Liver (tissue), 9 donors: ENCODE measurements around the gene AFF2. TPM values are rescaled to one million over a fixed set of nuclear protein-coding genes. Genes with fewer than 3 reads are reported as not detected.

Experiments
- DNase-seq: peaks from one replicate; pipeline ENCODE4 v3.0.0-alpha.2; 2017; ENCODE audit warnings: low spot score
- H3K27ac ChIP-seq, 2 donors: one replicate each; pipeline ENCODE4 v1.7.0; 2013; ENCODE audit warnings: inconsistent platforms in 2 of 2, low read length in 2 of 2, control low read depth in 1 of 2, low read depth in 1 of 2, mild to moderate bottlenecking in 1 of 2
- H3K27me3 ChIP-seq, 4 donors: one replicate each; pipeline versions ENCODE4 v1.6.1 to v1.7.0; 2013; ENCODE audit warnings: low read length in 3 of 4, inconsistent platforms in 1 of 4, mild to moderate bottlenecking in 1 of 4, moderate library complexity in 1 of 4; ENCODE audit not compliant: control insufficient read depth in 4 of 4, insufficient read depth in 4 of 4
- H3K36me3 ChIP-seq, 4 donors: one replicate each; pipeline versions ENCODE4 v1.6.1 to v1.7.0; 2013; ENCODE audit warnings: low read length in 3 of 4, mild to moderate bottlenecking in 3 of 4, low read depth in 1 of 4, moderate library complexity in 1 of 4; ENCODE audit not compliant: control insufficient read depth in 4 of 4, insufficient read depth in 3 of 4
- H3K4me1 ChIP-seq, 4 donors: one replicate each; pipeline versions ENCODE4 v1.6.1 to v1.7.0; 2013; ENCODE audit warnings: low read length in 3 of 4, mild to moderate bottlenecking in 3 of 4, moderate library complexity in 1 of 4; ENCODE audit not compliant: control insufficient read depth in 4 of 4, insufficient read depth in 4 of 4
- H3K4me3 ChIP-seq, 3 donors: one replicate each; pipeline versions ENCODE4 v1.6.1 to v1.7.0; 2013; ENCODE audit warnings: low read length in 3 of 3, control low read depth in 1 of 3, low read depth in 1 of 3, mild to moderate bottlenecking in 1 of 3
- H3K9ac ChIP-seq, 2 donors: one replicate each; pipeline ENCODE4 v1.7.0; 2013; ENCODE audit warnings: low read length in 2 of 2, mild to moderate bottlenecking in 2 of 2, moderate library complexity in 2 of 2, control low read depth in 1 of 2, low read depth in 1 of 2
- H3K9me3 ChIP-seq, 4 donors: one replicate each; pipeline versions ENCODE4 v1.6.1 to v1.7.0; 2013; ENCODE audit warnings: low read length in 3 of 4; ENCODE audit not compliant: control insufficient read depth in 4 of 4
- EGR1 ChIP-seq, 2 donors: IDR thresholded peaks; 2 replicates each; pipeline ENCODE4 v1.6.1; 2016 to 2018; ENCODE audit warnings: antibody characterized with exemption in 2 of 2, low read depth in 2 of 2
- FOXA1 ChIP-seq: IDR thresholded peaks from 2 replicates; pipeline ENCODE4 v1.6.1; 2016; ENCODE audit warnings: antibody characterized with exemption
- FOXA2 ChIP-seq: IDR thresholded peaks from 2 replicates; pipeline ENCODE4 v1.6.1; 2016; ENCODE audit warnings: antibody characterized with exemption
- GABPA ChIP-seq, 2 donors: IDR thresholded peaks in 1 of 2; conservative IDR thresholded peaks in 1 of 2; 2 replicates each; pipeline ENCODE4 v1.6.1; 2016; ENCODE audit warnings: antibody characterized with exemption in 2 of 2, mild to moderate bottlenecking in 1 of 2, moderate library complexity in 1 of 2
- HNF4A ChIP-seq, 2 donors: conservative IDR thresholded peaks; 2 replicates each; pipeline ENCODE4 v1.6.1; 2016; ENCODE audit warnings: antibody characterized with exemption in 2 of 2, mild to moderate bottlenecking in 2 of 2
- HNF4G ChIP-seq: IDR thresholded peaks from 2 replicates; pipeline ENCODE4 v1.6.1; 2016; ENCODE audit warnings: antibody characterized with exemption
- JUND ChIP-seq, 2 donors: IDR thresholded peaks; 2 replicates each; pipeline ENCODE4 v1.6.1; 2016; ENCODE audit warnings: antibody characterized with exemption in 2 of 2
- NR2F2 ChIP-seq: IDR thresholded peaks from 2 replicates; pipeline ENCODE4 v1.6.1; 2016; ENCODE audit warnings: antibody characterized with exemption
- RAD21 ChIP-seq, 2 donors: IDR thresholded peaks; 2 replicates each; pipeline ENCODE4 v1.6.1; 2016; ENCODE audit warnings: antibody characterized with exemption in 2 of 2, mild to moderate bottlenecking in 2 of 2
- RXRA ChIP-seq, 2 donors: IDR thresholded peaks; 2 replicates each; pipeline ENCODE4 v1.6.1; 2017 to 2018; ENCODE audit warnings: antibody characterized with exemption in 2 of 2, mild to moderate bottlenecking in 1 of 2
- SP1 ChIP-seq: IDR thresholded peaks from 2 replicates; pipeline ENCODE4 v1.6.1; 2018; ENCODE audit warnings: antibody characterized with exemption, mild to moderate bottlenecking
- TAF1 ChIP-seq: conservative IDR thresholded peaks from 2 replicates; pipeline ENCODE4 v1.6.1; 2016; ENCODE audit warnings: antibody characterized with exemption, mild to moderate bottlenecking
- YY1 ChIP-seq: IDR thresholded peaks from 2 replicates; pipeline ENCODE4 v1.6.1; 2016; ENCODE audit warnings: antibody characterized with exemption, mild to moderate bottlenecking
- WGBS: extraction: QIAGEN DNeasy Blood & Tissue Kit; methylation state at CpG from one replicate; pipeline ENCODE4 v1.1.7; 2013; 5-methylcytosine and 5-hydroxymethylcytosine counted together
- polyA plus RNA-seq, 2 donors: library from polyadenylated mRNA; stranded (reverse) in 1 of 2; unstranded in 1 of 2; fragments of 200-250 nt in 1 of 2; fragments of >200 nt in 1 of 2; fragmentation: Nextera tagmentation in 1 of 2; extraction: Ambion mirVana in 1 of 2; gene quantifications; one replicate each; pipeline versions ENCODE4 v1.2.1 to v1.2.3, GENCODE V29; 2013 to 2015
- total RNA-seq, 2 donors: library from RNA; depleted of rRNA; stranded (reverse); fragments of >200 nt; gene quantifications; one replicate each; pipeline ENCODE4 v1.2.3, GENCODE V29; 2014
- TF ChIP-seq, protein P1 (sequence below): IDR thresholded peaks from 2 replicates; pipeline ENCODE4 v1.6.1; 2016; ENCODE audit warnings: antibody characterized with exemption
- TF ChIP-seq, protein P2 (sequence below): fragments of 150-350 bp; IDR thresholded peaks from 2 replicates; pipeline ENCODE4 v1.5.1; 2017; ENCODE audit warnings: improper control_type of control experiment, low read depth, low read length; ENCODE audit not compliant: missing input control
- TF ChIP-seq, protein P3 (sequence below): IDR thresholded peaks from 2 replicates; pipeline ENCODE4 v1.6.1; 2016; ENCODE audit warnings: antibody characterized with exemption, mild to moderate bottlenecking
- TF ChIP-seq, protein P4 (sequence below): IDR thresholded peaks from 2 replicates; pipeline ENCODE4 v1.6.1; 2016; ENCODE audit warnings: antibody characterized with exemption
- TF ChIP-seq, protein P5 (sequence below): IDR thresholded peaks from 2 replicates; pipeline ENCODE4 v1.6.1; 2016; ENCODE audit warnings: antibody characterized with exemption
- donor health status: healthy.
- donor health status: healthy.
- donor health status: healthy.
- donor health status: healthy.
- donor health status: healthy.

AFF2 gene
- total and polyA plus RNA-seq, 4 donors: 0.01 to 1.6 (median 0.50) TPM; not detected in 1

DNA sequence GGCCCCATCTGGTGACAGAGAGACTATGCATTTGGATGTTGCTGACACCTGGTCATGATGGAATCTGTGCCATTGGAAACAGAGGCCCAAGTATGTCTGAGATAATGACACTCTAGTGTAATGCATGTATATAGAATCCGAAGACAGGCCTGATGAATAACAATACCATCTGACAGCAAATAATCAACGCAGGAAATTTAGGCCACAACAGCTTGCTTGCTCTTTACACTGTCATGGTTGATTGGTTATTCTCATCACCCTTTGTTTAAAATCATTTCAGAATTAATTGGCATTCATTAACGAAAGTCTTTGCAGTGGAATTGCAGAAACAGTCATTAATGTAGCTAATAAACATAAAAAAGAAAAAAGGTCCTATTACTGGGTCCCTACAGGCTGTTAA is 194.8 kb downstream of the AFF2 start:
- Histone ChIP-seq H3K36me3 (no peaks in the 10 kb centered on the region), H3K9me3 (no peaks in the 10 kb centered on the region), H3K9ac (no peak overlapping the region), H3K4me1 (no peaks in the 10 kb centered on the region), H3K27ac (no peak overlapping the region), H3K27me3 (peaks cover 0 to 4% (median 0%) of the 10 kb centered on the region in 4 donors), H3K4me3 (no peak overlapping the region)
- no peak for DNase-seq
- WGBS: 83% methylated on average over 3 of the region's 3 CpGs
- TF ChIP-seq RXRA (IDR thresholded peaks at IDR 0.05) (no peak), EGR1 (IDR thresholded peaks at IDR 0.05; ENCODE audit: low read depth in 2 of 2) (no peak), JUND (IDR thresholded peaks at IDR 0.05) (no peak), FOXA1 (no peak), SP1 (no peak), NR2F2 (no peak), YY1 (no peak), TAF1 (no peak), GABPA (IDR thresholded peaks at IDR 0.05 in 1 of 2, conservative IDR thresholded peaks at IDR 0.05 in 1 of 2) (no peak), FOXA2 (no peak), RAD21 (IDR thresholded peaks at IDR 0.05) (no peak), HNF4A (conservative IDR thresholded peaks at IDR 0.05) (no peak)
- TF ChIP-seq, protein P1, sequence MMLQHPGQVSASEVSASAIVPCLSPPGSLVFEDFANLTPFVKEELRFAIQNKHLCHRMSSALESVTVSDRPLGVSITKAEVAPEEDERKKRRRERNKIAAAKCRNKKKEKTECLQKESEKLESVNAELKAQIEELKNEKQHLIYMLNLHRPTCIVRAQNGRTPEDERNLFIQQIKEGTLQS: no peak
- TF ChIP-seq, protein P2, sequence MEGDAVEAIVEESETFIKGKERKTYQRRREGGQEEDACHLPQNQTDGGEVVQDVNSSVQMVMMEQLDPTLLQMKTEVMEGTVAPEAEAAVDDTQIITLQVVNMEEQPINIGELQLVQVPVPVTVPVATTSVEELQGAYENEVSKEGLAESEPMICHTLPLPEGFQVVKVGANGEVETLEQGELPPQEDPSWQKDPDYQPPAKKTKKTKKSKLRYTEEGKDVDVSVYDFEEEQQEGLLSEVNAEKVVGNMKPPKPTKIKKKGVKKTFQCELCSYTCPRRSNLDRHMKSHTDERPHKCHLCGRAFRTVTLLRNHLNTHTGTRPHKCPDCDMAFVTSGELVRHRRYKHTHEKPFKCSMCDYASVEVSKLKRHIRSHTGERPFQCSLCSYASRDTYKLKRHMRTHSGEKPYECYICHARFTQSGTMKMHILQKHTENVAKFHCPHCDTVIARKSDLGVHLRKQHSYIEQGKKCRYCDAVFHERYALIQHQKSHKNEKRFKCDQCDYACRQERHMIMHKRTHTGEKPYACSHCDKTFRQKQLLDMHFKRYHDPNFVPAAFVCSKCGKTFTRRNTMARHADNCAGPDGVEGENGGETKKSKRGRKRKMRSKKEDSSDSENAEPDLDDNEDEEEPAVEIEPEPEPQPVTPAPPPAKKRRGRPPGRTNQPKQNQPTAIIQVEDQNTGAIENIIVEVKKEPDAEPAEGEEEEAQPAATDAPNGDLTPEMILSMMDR: no peak
- TF ChIP-seq, protein P3, sequence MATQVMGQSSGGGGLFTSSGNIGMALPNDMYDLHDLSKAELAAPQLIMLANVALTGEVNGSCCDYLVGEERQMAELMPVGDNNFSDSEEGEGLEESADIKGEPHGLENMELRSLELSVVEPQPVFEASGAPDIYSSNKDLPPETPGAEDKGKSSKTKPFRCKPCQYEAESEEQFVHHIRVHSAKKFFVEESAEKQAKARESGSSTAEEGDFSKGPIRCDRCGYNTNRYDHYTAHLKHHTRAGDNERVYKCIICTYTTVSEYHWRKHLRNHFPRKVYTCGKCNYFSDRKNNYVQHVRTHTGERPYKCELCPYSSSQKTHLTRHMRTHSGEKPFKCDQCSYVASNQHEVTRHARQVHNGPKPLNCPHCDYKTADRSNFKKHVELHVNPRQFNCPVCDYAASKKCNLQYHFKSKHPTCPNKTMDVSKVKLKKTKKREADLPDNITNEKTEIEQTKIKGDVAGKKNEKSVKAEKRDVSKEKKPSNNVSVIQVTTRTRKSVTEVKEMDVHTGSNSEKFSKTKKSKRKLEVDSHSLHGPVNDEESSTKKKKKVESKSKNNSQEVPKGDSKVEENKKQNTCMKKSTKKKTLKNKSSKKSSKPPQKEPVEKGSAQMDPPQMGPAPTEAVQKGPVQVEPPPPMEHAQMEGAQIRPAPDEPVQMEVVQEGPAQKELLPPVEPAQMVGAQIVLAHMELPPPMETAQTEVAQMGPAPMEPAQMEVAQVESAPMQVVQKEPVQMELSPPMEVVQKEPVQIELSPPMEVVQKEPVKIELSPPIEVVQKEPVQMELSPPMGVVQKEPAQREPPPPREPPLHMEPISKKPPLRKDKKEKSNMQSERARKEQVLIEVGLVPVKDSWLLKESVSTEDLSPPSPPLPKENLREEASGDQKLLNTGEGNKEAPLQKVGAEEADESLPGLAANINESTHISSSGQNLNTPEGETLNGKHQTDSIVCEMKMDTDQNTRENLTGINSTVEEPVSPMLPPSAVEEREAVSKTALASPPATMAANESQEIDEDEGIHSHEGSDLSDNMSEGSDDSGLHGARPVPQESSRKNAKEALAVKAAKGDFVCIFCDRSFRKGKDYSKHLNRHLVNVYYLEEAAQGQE: no peak
- TF ChIP-seq, protein P4, sequence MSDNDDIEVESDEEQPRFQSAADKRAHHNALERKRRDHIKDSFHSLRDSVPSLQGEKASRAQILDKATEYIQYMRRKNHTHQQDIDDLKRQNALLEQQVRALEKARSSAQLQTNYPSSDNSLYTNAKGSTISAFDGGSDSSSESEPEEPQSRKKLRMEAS: no peak
- TF ChIP-seq, protein P5, sequence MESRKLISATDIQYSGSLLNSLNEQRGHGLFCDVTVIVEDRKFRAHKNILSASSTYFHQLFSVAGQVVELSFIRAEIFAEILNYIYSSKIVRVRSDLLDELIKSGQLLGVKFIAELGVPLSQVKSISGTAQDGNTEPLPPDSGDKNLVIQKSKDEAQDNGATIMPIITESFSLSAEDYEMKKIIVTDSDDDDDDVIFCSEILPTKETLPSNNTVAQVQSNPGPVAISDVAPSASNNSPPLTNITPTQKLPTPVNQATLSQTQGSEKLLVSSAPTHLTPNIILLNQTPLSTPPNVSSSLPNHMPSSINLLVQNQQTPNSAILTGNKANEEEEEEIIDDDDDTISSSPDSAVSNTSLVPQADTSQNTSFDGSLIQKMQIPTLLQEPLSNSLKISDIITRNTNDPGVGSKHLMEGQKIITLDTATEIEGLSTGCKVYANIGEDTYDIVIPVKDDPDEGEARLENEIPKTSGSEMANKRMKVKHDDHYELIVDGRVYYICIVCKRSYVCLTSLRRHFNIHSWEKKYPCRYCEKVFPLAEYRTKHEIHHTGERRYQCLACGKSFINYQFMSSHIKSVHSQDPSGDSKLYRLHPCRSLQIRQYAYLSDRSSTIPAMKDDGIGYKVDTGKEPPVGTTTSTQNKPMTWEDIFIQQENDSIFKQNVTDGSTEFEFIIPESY: no peak

DNA sequence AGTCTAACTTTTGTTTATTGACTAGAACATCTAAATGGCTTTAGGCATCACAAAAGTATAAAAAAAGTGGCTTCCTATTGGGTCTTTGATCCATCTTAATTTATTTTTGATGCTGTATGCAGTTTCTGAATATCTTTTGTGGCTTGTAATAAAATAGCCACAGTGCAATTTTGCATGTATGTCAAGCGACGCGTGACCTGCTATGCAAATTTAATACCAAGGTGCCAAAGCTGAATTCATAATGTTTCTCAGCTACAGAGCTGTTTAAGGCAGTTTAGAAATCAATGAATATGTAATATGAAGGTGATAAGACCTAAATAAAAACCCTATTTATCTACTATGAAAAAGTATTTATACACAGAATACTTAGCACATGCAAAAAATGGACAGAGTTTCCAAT is 197.8 kb downstream of the AFF2 start:
- Histone ChIP-seq H3K36me3 (no peaks in the 10 kb centered on the region), H3K27ac (no peak overlapping the region), H3K27me3 (peaks cover 0 to 4% (median 0%) of the 10 kb centered on the region in 4 donors), H3K9ac (no peak overlapping the region), H3K4me3 (no peak overlapping the region), H3K4me1 (no peaks in the 10 kb centered on the region), H3K9me3 (no peaks in the 10 kb centered on the region)
- 95% methylated on average over 3 of the region's 3 CpGs for WGBS
- no peak for DNase-seq
- TF ChIP-seq, protein P3: no peak
- TF ChIP-seq YY1: no peak
- no peak for TF ChIP-seq HNF4A (conservative IDR thresholded peaks at IDR 0.05)
- TF ChIP-seq JUND (IDR thresholded peaks at IDR 0.05): no peak
- TF ChIP-seq TAF1: no peak
- TF ChIP-seq, protein P1: no peak
- no peak for TF ChIP-seq FOXA1
- TF ChIP-seq GABPA (IDR thresholded peaks at IDR 0.05 in 1 of 2, conservative IDR thresholded peaks at IDR 0.05 in 1 of 2): no peak
- TF ChIP-seq FOXA2: no peak
- TF ChIP-seq NR2F2: no peak
- TF ChIP-seq SP1: no peak
- no peak for TF ChIP-seq RXRA (IDR thresholded peaks at IDR 0.05)
- no peak for TF ChIP-seq RAD21 (IDR thresholded peaks at IDR 0.05)
- no peak for TF ChIP-seq HNF4G
